GM11168 (cell line): ENCODE data around the gene MUC6.

Experiments used
- in situ Hi-C: fragments of 300-500 bp; cut with MboI; formaldehyde crosslinking; loops from one replicate; pipeline ENCODE4 v1.12.0; 2022; ENCODE audit warnings: low sequenced_read_pairs; ENCODE audit not compliant: unreplicated experiment

The MUC6 gene

DNA sequence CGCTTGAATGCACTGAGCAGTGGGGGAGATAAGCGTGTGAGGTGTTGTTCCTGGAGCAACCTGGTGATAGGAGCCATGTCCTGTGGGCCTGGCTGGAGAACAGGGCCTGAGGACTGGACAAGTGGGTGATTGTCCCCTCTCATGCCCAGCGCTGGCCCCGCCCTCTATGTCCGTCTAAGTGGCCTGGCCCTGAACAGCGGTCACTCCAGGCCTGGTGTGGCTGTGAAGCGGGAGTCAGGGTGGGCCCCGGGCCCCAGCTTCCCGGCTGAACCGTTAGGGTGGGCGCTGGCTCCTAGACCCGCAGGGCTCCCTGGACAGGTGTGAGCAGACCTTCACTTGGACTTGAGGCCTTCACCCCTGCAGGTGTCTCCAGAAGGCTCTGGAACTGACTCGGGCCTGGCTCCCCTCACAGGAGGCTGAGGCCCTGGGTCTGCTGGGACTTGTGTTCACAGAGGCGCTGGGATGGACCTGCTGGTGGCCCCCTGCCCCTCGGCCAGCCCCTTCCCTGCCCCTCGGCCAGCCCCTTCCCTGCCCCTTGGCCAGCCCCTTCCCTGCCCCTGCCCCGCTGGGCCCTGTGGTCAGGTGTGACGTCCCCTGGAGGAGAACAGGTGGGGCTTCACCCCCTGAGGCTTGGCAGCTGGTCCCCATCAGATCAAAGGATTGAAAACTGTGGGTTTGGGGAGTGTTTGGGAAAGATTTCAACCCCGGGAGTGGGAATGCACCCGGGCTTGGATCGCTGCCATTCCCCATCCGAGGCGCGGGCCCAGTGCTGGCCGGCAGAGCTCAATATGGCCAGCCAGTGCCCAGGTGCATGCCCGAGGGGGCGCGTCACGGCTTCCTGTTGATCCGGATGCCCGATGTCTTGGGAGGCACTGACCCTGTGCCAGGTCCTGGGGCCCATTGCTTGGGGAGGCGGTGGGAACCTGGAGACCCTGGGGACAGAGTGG, 3.2 kb upstream of the MUC6 start:
- in situ Hi-C loops: no loop called here

DNA sequence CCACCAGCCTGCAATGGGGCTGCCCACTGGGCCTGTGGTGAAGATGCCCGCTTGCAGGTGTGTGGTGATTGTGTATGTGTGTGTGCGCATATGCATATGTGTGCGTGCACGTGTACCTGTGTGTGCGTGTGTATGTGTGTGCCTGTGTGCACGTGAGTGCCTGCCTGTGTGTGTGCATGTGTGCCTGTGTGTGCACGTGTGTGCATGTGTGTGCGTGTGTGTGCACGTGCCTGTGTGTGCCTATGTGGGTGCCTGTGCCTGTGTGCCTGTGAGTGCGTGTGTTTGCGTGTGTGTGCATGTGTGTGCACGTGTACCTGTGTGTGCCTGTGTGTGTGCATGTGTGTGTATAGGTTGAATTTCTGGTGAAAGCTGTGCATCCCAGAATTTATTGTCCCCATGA, 2.4 kb upstream of the MUC6 start:
- in situ Hi-C loops: no loop called here

DNA sequence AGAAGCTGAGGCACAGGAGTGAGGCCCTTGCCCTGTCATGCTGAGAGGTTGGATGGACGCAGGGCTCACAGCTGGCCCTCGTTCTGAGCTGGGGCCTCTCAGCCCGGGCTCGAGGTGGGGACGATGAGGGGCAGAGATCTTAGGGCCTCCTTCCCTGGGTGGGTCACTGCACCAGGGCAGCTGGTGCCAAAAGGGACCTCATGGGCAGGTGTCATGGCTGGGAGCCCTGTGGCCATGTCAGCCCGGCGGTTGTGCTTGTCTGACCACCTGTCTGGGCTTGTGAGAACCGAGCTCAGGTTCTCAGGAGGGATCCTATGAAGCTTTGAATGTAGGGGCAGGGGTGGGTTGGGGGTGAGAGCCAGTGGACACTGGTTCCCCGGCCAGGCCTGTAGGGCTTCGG, 1.8 kb upstream of the MUC6 start:
- in situ Hi-C loops: no loop called here

DNA sequence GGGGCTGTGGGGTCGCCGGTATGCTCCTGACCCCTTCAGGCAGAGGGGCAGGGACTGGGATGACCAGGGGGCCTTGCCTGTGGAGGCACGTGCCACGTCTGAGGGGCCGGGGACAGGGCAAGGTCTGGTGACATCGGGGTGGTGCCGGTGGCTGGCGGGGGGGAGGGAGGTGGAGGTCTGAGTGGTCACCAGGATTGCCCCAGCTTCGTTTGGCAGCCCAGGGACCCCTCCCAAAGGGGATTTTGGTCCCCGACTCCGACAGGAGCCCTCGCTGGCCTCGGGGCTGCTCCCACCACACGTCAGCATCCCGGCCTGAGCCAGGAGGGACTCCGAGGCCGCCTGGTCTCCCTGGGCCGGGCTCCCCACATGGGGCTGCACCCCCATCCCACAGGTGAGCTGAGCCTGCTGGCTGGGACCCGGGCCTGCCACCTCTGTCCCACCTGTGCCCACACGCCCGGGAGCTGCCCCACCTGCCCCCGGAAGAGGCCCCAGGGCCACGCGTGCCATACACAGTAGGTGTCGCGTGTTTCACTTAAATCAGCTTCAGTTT, 1.1 kb upstream of the MUC6 start:
- in situ Hi-C loops: no loop called here

- in situ Hi-C loops: no loop called here
Observed at GRCh38 chr11:1036931-1037330, 413 bp upstream of the MUC6 start.

GRCh38 chr11:1035577-1036283, 788 bp downstream of the MUC6 start:
- in situ Hi-C loops: no loop called here

GRCh38 chr11:1034456-1035295, 1.8 kb downstream of the MUC6 start:
- in situ Hi-C loops: no loop called here

DNA sequence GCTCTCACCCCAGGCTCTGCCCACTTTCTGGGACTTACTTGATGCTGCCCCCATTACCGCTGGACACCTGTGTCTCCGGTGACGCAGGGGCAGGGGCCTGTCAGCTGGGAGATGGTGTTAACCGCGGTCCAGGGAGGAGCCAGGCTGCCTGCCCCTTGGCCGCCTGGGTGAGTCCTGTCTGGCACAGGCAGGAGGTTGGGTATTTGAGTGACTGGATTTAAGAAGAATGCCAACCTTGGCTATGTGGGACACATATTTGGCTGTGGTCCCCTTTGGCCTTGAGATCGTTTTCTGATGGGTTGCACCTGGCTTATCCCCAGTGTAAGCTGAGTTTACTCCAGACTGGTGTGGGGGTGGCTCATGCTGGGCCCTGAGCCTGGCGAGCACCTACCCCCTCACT, 2.5 kb downstream of the MUC6 start:
- in situ Hi-C loops: no loop called here

- in situ Hi-C loops: no loop called here
Observed at GRCh38 chr11:1033016-1033798, 3.3 kb downstream of the MUC6 start.

- in situ Hi-C loops: no loop called here
Observed at GRCh38 chr11:1032310-1032891, 4.1 kb downstream of the MUC6 start.

DNA sequence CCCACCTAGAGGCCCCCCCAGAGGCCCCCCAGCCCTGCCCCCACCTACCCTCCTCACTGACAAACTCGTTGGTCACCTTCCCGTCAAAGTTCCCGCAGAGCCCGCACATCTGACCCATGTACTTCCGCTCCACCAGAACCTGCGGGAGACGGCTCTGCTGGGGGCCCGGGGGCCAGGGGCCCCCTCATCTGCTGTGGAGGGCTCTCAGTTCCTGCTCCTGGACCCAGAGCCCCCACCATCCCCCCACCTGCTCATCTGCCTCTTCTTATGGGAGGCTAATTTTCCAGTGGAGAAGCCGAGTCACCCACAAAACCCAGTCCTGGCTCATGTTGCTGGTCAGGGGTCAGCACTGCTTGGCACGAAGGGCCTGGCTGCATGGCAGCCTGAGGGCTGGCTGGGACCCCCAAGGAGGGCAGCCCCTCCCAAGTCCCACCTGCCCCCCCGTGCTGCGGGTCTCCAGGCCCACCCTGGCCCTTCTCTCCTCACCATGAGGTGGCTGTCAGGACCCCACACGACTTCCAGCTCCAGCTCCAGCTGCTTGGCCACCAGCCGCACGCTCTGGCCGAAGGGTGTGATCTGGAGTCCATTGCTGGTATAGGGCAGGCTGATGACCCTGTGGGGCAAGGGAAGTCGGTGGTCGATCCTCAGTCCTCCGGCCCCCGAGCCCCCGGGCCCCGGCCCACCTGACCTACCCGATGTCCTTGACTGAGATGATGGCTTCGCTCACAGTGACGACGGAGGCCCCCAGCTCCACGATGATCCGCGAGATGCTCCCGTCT, 5.2 kb downstream of the MUC6 start:
- in situ Hi-C loops: no loop called here

DNA sequence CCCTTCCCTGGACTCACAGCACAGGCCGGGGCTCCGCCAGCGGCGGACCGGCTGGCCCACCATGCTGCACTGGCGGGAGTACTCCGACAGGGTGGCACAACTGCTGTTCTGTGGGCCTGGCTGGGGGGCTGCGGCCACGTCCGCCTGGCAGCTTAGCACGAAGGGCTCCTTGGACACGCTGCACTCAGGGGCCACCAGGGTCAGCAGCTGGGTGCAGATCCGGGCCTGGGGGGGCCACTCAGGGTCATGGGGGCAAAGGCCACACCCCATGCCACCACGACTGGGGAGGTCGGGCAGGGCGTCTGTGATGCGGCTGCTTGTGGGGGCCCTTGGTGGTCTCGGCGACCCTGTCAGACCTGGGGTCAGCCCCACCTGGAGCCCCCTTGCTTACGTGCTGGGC, 6.0 kb downstream of the MUC6 start:
- in situ Hi-C loops: no loop called here

- in situ Hi-C loops: no loop called here
Observed at GRCh38 chr11:1030086-1030485, 6.4 kb downstream of the MUC6 start.

- in situ Hi-C loops: no loop called here
Observed at GRCh38 chr11:1029654-1030053, 6.9 kb downstream of the MUC6 start.

DNA sequence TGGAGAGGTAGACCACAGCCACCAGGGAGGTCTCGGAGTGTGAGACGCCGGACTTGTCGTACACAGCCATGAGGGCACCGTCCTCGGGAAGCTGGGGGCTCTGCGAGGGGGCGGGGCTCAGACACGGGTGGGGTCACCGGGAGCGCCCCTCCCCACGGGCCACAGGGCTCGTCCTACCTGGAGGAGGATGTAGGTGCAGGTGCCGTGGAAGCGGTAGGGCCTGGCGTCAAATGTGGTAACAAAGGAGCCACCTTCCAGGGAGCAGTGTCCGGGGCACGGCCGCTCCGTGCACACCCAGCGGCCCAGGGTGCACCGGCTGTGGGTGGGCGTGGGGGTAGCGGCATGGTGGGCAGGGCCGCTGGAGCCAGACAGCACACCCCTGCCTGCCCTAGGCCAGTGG, 7.5 kb downstream of the MUC6 start:
- in situ Hi-C loops: no loop called here

DNA sequence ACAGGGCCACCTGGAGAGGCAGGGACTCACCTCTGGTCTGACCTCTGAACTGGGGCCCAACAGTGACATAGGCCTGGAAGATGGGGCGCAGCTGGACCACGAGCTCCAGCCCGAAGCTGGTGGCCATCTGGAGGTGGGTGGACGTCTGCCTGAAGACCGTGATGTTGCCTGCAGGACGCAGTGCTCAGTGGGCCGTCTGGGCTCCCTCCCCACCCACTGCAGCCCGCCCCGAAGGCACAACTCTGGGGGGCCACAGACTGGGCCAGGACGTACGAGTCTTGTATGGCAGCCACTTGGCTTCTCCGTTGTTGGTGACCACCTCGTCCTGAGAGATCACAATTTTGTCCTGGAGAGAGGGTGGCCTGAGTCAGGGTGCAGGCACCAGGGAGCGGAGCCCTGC, 7.9 kb downstream of the MUC6 start:
- in situ Hi-C loops: no loop called here

- in situ Hi-C loops: no loop called here
Observed at GRCh38 chr11:1028291-1028540, 8.3 kb downstream of the MUC6 start.

DNA sequence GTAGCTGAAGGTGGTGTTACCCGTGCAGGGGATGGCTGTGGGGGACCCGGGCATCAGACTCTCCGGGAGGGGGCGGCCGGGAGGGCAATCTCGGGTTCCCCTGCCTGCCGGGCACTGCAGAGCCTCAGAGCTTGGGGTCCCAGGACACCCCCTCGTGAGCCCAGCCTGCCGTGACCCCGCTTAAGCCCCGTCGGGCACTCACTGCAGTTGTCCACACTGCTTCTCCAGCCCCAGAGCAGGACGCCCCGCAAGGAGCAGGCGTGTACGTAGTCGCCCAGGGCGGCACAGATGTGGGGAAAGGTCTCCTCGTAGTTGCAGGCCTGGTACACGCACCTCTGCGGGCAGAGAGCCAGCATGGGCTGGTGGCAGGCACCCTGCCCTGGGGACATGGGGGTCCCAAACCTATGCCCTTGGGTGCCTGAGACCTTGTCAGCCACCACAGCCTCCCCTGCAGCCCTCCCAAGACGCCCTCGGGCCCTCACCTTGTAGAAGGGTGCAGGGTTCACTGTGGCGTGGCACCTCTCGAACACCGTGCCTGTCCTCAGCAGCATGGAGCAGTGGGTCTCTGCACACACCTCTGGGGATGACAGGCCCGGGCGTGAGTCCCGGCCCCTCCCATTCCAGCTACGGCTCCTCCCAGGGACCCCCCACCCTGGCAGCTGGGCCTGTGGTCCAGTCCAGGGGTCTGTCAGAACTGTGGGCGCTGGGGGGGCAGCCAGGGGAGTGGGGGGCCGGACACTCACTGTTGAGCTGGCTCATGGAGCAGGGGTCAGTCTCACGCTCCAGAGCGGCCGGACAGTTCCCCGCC, 8.8 kb downstream of the MUC6 start:
- in situ Hi-C loops: no loop called here
